Adrenal gland (tissue), 12 donors: ENCODE data around the gene ACOT12. TPM values are rescaled to one million over a fixed set of nuclear protein-coding genes. Genes with fewer than 3 reads are reported as not detected.

ENCODE experiments used
- DNase-seq, 7 donors: peaks; one replicate each; pipeline ENCODE4 v3.0.0-alpha.2; 2019 to 2020
- H3K27ac ChIP-seq, 5 donors: fragments of 200-600 bp; sonication (generic) in 4 of 5; 1 replicate in 3 of 5; 2 replicates in 2 of 5; pipeline versions ENCODE4 v1.5.1 to v1.8.0; 2016 to 2020; ENCODE audit warnings: mild to moderate bottlenecking in 1 of 5
- H3K27me3 ChIP-seq: fragments of 200-600 bp; 2 replicates; pipeline ENCODE4 v1.8.0; 2021
- H3K36me3 ChIP-seq, 2 donors: fragments of 200-600 bp; replicated peaks in 1 of 2; 1 replicate in 1 of 2; 2 replicates in 1 of 2; pipeline versions ENCODE4 v1.5.1 to v1.8.0; 2018 to 2022
- H3K4me1 ChIP-seq, 2 donors: fragments of 200-600 bp; replicated peaks in 1 of 2; 1 replicate in 1 of 2; 2 replicates in 1 of 2; pipeline versions ENCODE4 v1.5.1 to v1.8.0; 2018 to 2021
- H3K4me3 ChIP-seq, 4 donors: fragments of 200-600 bp; sonication (generic) in 3 of 4; one replicate each; pipeline ENCODE4 v1.5.1; 2016 to 2018
- H3K9me3 ChIP-seq, 3 donors: fragments of 200-600 bp; sonication (generic) in 1 of 3; replicated peaks in 1 of 3; 1 replicate in 2 of 3; 2 replicates in 1 of 3; pipeline versions ENCODE4 v1.5.1 to v1.8.0; 2016 to 2021
- POLR2A ChIP-seq, 2 donors: fragments of 450-650 bp; IDR thresholded peaks; one replicate each; pipeline ENCODE4 v1.6.1; 2017; ENCODE audit warnings: antibody characterized with exemption in 2 of 2, mild to moderate bottlenecking in 2 of 2, moderate library complexity in 1 of 2
- WGBS, 4 donors: extraction: QIAGEN DNeasy Blood & Tissue Kit in 2 of 4; methylation state at CpG; one replicate each; pipeline versions ENCODE4 v1.1.5 to v1.1.7; 2013 to 2017; 5-methylcytosine and 5-hydroxymethylcytosine counted together
- intact Hi-C, 2 donors: fragments of 100-400 bp; cut with DNase I; formaldehyde crosslinking; loops; one replicate each; pipeline versions ENCODE4 v1.14.1 to v1.15.0; 2022 to 2023
- polyA plus RNA-seq, 3 donors: library from polyadenylated mRNA; stranded (reverse); fragments of 200-250 nt in 2 of 3; fragments of 350-450 nt in 1 of 3; fragmentation: Illumina TruSeq in 1 of 3; extraction: RNeasy Lipid Tissue Mini Kit (QIAGEN cat#74804) in 1 of 3; gene quantifications; one replicate each; pipeline ENCODE4 v1.2.3, GENCODE V29; 2013 to 2014
- total RNA-seq, 9 donors: library from RNA; depleted of rRNA in 4 of 9; stranded (reverse); fragments of >200 nt in 4 of 9; fragments of 120-200 nt in 1 of 9; fragmentation: NEBNext Ultra II Directional in 1 of 9; extraction: Animal tissue kit (Norgen Biotek cat#: 25700) in 1 of 9; gene quantifications; one replicate each; pipeline versions ENCODE4 v1.1.0 to v1.2.4, GENCODE V29; 2013 to 2023
- TF ChIP-seq, protein P1 (sequence below), 6 experiments: fragments of 450-650 bp in 4 of 6; fragments of 200-600 bp in 2 of 6; sonication (generic) in 1 of 6; IDR thresholded peaks; 1 replicate in 5 of 6; 2 replicates in 1 of 6; pipeline versions ENCODE4 v1.5.1 to v1.8.0; 2016 to 2021; ENCODE audit warnings: antibody characterized with exemption in 6 of 6, mild to moderate bottlenecking in 2 of 6, moderate library complexity in 1 of 6
- donor health status: healthy with polysubstance abuse.
- donor health status: Bipolar disorder and iron deficiency.
- donor health status: DM: yes; HTN: yes; CAD: no.
- donor health status: DM: no; HTN: no; CAD: no.
- donor health status: DM: no; HTN: no; CAD: no.
- donor health status: DM: yes; HTN: yes; CAD: no.

ACOT12 gene
- total and polyA plus RNA-seq, 12 donors, result not detected

DNA sequence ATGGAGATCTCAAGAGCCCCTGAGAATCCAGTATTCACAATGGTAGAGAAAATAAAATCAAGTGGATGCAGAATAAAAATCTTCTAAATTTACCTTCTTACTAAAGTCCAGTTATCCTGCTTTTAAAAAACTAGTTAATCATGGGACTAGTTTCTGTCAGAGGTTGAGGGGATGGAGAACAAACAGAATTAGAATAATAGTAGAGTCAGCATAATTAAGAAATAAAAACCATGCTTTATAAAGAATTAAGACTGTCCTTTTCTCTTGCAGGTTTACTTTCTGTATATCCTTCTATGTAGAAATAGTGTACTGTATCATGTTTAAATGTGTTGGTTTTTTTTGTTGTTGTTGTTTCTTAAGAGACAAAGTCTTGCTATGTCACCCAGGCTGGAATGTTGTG lies 23.0 kb downstream of the ACOT12 start:
- DNase-seq, result no peak
- intact Hi-C loops, result no loop called here
- H3K36me3 ChIP-seq, result no peaks in the 10 kb centered on the region
- H3K4me1 ChIP-seq, result no peaks in the 10 kb centered on the region
- no peaks in the 10 kb centered on the region for H3K27me3 ChIP-seq
- peaks cover 0 to 4% (median 0%) of the 10 kb centered on the region in 3 donors for H3K9me3 ChIP-seq
- H3K27ac ChIP-seq, result no peak overlapping the region
- TF ChIP-seq, protein P1, sequence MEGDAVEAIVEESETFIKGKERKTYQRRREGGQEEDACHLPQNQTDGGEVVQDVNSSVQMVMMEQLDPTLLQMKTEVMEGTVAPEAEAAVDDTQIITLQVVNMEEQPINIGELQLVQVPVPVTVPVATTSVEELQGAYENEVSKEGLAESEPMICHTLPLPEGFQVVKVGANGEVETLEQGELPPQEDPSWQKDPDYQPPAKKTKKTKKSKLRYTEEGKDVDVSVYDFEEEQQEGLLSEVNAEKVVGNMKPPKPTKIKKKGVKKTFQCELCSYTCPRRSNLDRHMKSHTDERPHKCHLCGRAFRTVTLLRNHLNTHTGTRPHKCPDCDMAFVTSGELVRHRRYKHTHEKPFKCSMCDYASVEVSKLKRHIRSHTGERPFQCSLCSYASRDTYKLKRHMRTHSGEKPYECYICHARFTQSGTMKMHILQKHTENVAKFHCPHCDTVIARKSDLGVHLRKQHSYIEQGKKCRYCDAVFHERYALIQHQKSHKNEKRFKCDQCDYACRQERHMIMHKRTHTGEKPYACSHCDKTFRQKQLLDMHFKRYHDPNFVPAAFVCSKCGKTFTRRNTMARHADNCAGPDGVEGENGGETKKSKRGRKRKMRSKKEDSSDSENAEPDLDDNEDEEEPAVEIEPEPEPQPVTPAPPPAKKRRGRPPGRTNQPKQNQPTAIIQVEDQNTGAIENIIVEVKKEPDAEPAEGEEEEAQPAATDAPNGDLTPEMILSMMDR (IDR thresholded peaks at IDR 0.05), result no peak
- TF ChIP-seq POLR2A (IDR thresholded peaks at IDR 0.05), result no peak
- H3K4me3 ChIP-seq, result no peak overlapping the region

DNA sequence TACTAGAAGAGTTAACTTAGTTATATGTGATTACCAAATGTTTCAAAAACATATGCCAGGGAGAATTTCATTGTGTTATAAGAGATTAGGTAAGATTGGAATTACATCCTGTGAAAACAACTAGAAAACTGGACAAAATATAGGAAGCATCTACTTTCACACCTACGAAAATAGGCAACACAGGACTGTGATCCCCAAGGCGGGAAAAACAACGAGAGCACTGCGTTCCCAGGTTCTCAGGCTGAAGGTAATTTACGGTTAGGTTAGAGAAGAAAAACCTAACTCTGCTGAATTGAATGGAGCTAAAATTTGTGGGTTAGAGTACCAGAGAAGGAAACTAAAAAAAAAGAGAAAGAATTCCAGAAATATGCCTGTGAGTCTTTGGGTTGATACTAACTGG lies 28.4 kb downstream of the ACOT12 start:
- Histone ChIP-seq H3K27ac (no peak overlapping the region), H3K27me3 (no peaks in the 10 kb centered on the region), H3K4me3 (no peak overlapping the region), H3K36me3 (no peaks in the 10 kb centered on the region), H3K4me1 (no peaks in the 10 kb centered on the region), H3K9me3 (peaks cover 0 to 4% (median 0%) of the 10 kb centered on the region in 3 donors)
- DNase-seq, result no peak
- 85 to 90% (median 86%) methylated on average over 5 of the region's 5 CpGs for WGBS, 4 donors
- intact Hi-C loops, result no loop called here
- TF ChIP-seq, protein P1 (IDR thresholded peaks at IDR 0.05), result no peak

DNA sequence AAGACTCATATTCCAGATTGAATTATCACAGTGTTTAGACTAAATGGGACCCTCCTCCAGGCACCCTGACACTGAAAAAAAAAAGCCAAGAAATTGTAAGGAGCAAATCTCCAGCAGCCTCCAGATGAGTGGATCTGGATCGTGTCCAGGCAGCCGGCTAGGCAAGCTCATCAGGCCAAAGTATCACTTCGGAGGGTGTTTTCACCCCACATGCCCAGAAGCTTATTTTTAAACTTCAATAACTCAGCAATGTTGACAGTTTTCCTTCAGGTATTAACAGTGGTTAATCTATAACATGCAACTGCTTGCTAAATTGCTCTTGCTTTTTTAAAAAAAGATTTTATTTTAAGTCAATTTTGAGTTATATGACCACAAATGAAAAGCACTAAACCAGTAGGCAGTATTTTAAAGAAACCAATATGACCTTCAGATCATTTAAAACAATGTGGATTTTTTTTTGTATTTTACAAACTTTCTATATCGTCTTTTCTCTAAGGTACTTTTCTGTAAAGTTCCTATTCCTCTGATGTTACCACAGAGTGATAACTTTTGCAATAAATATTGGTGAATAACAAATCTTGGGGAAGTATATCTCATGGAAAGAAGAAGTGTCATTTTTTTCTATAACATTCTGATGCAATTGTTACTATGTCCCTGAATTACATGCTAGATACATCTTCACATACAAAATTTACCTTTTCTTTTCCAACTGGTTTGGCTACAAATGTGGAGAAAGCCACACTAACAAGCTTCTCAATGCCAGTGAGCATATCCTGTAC lies 30.7 kb downstream of the ACOT12 start:
- no peaks in the 10 kb centered on the region for H3K36me3 ChIP-seq
- DNase-seq, result no peak
- H3K4me1 ChIP-seq, result no peaks in the 10 kb centered on the region
- H3K27me3 ChIP-seq, result no peaks in the 10 kb centered on the region
- H3K4me3 ChIP-seq, result no peak overlapping the region
- no peak overlapping the region for H3K27ac ChIP-seq
- TF ChIP-seq, protein P1 (IDR thresholded peaks at IDR 0.05), result no peak
- no peak for TF ChIP-seq POLR2A (IDR thresholded peaks at IDR 0.05)
- WGBS, 4 donors, result 63 to 74% (median 68%) methylated on average over 4 of the region's 4 CpGs
- intact Hi-C loops, result no loop called here
- peaks cover 0 to 4% (median 0%) of the 10 kb centered on the region in 3 donors for H3K9me3 ChIP-seq

DNA sequence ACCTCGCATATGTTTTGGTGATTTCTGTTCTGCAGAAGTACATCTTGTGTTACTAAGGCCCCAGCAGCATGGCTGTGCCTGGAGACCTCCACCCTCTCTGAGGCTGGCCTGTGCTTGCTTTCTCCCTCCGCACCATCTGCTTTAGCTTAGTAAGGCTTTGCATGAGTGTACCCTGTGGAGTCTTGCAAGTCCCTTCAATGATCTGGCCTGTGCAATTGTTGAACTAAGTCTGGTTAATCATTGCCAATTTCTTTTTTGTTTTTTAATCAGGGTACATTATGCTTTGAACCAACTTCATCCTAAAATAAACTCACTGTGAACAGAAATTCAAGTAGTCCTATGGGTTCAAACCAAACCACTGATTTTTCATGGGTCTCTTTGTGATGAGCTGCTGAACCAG lies 32.3 kb downstream of the ACOT12 start:
- WGBS, 4 donors, result 96 to 100% (median 99%) methylated on average over 1 to 2 of the region's 2 CpGs
- Histone ChIP-seq H3K36me3 (no peaks in the 10 kb centered on the region), H3K9me3 (no peaks in the 10 kb centered on the region), H3K4me1 (no peaks in the 10 kb centered on the region), H3K27me3 (no peaks in the 10 kb centered on the region), H3K4me3 (no peak overlapping the region), H3K27ac (no peak overlapping the region)
- intact Hi-C loops, result no loop called here
- no peak for DNase-seq
- TF ChIP-seq, protein P1 (IDR thresholded peaks at IDR 0.05), result no peak
- no peak for TF ChIP-seq POLR2A (IDR thresholded peaks at IDR 0.05)
